Measurements from ENCODE around the gene DOC2B.

GRCh38 chr17:149231-149630, 32.2 kb downstream of the DOC2B start:
- TF ChIP-seq CTCF (IDR thresholded peaks at IDR 0.05; ENCODE audit: low read length): peak; percentile 5; the same call in 1 of the 2 replicates
- TF ChIP-seq EZH2 (IDR thresholded peaks at IDR 0.05; ENCODE audit: borderline replicate concordance, low read length): no peak

Data from OCI-LY1 (cell line).